IgD-negative memory B cell (primary cell): ENCODE data around the gene DNA2. TPM values are rescaled to one million over a fixed set of nuclear protein-coding genes. Genes with fewer than 3 reads are reported as not detected.
"Not testable (repeated sequence)": the region's sequence is repeated elsewhere in the genome, so short reads cannot be mapped to it uniquely, and the experiment has no call there.

Experiments used
- H3K27ac Mint-ChIP-seq, 3 donors: one replicate each; pipeline ENCODE4 v1.8.0; 2020 to 2022; ENCODE audit warnings: mild to moderate bottlenecking in 3 of 3, mixed read lengths in 3 of 3, moderate library complexity in 1 of 3
- H3K27me3 Mint-ChIP-seq: one replicate; pipeline ENCODE4 v1.8.0; 2021; ENCODE audit warnings: mixed read lengths
- H3K36me3 Mint-ChIP-seq: one replicate; pipeline ENCODE4 v1.8.0; 2020; ENCODE audit warnings: mild to moderate bottlenecking, mixed read lengths
- H3K4me1 Mint-ChIP-seq, 3 donors: one replicate each; pipeline ENCODE4 v1.8.0; 2020 to 2022; ENCODE audit warnings: mixed read lengths in 3 of 3, mild to moderate bottlenecking in 1 of 3
- H3K4me3 Mint-ChIP-seq, 4 donors: one replicate each; pipeline ENCODE4 v1.8.0; 2020 to 2022; ENCODE audit warnings: mild to moderate bottlenecking in 4 of 4, mixed read lengths in 4 of 4, moderate library complexity in 3 of 4
- H3K9me3 Mint-ChIP-seq, 3 donors: one replicate each; pipeline ENCODE4 v1.8.0; 2020 to 2021; ENCODE audit warnings: mixed read lengths in 3 of 3, mild to moderate bottlenecking in 1 of 3
- polyA plus RNA-seq: library from polyadenylated mRNA; unstranded; fragments of 300-500 nt; fragmentation: Illumina TruSeq; gene quantifications from one replicate; pipeline ENCODE4 v1.2.3, GENCODE V29; 2021

Gene DNA2, protein sequence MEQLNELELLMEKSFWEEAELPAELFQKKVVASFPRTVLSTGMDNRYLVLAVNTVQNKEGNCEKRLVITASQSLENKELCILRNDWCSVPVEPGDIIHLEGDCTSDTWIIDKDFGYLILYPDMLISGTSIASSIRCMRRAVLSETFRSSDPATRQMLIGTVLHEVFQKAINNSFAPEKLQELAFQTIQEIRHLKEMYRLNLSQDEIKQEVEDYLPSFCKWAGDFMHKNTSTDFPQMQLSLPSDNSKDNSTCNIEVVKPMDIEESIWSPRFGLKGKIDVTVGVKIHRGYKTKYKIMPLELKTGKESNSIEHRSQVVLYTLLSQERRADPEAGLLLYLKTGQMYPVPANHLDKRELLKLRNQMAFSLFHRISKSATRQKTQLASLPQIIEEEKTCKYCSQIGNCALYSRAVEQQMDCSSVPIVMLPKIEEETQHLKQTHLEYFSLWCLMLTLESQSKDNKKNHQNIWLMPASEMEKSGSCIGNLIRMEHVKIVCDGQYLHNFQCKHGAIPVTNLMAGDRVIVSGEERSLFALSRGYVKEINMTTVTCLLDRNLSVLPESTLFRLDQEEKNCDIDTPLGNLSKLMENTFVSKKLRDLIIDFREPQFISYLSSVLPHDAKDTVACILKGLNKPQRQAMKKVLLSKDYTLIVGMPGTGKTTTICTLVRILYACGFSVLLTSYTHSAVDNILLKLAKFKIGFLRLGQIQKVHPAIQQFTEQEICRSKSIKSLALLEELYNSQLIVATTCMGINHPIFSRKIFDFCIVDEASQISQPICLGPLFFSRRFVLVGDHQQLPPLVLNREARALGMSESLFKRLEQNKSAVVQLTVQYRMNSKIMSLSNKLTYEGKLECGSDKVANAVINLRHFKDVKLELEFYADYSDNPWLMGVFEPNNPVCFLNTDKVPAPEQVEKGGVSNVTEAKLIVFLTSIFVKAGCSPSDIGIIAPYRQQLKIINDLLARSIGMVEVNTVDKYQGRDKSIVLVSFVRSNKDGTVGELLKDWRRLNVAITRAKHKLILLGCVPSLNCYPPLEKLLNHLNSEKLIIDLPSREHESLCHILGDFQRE
- polyA plus RNA-seq: 0.23 TPM

DNA sequence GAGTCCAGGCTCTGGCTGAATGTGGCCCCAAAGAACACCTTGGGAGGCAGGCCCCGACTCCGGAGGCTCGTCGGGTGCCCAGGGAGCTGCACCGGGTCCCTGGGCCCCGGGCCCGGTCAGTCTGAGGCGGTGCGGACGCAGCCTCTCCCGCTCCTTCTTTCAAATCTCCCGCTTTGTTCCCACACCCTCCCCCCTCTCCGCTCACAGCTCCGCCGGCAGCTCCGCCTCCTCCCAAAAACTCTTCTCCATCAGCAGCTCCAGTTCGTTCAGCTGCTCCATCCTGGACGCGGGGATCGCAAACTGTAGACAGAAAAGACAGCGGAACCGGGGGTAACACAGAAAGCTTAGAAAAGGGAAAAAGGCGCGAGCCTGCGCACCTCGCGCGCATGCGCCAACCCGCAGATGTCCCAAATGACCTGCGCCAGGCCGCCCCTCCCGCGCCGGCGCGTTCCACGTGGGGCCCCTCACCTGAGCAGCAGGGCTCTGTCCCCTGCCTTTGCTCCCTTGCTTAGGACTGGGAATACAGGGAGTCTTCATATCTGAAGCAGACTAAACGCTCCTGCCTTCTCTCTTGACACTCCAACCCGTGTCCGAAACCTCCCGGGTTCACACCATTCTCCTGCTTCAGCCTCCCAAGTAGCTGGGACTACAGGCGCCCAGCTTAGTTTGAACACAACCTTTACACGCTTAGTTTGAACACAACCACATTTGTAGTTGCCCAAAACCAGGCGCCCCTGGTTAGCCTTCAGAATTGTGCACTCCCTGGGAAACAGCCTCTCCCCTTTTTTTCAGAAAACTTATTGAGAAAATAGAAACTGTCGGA lies at the start of gene DNA2:
DNA2 (minus strand) TSS at position 388 of the 823 bp plus-strand sequence; CDS start at position 279, 109 bp downstream.
- H3K36me3 Mint-ChIP-seq: no peaks in the 10 kb centered on the region
- no peaks in the 10 kb centered on the region for H3K9me3 Mint-ChIP-seq
- peak within 1 kb of the TSS; percentile 90 to 99 (median 98) for H3K4me3 Mint-ChIP-seq
- H3K27ac Mint-ChIP-seq: peak within 1 kb of the TSS; percentile 58 to 94 (median 84)
- no peaks in the 10 kb centered on the region for H3K27me3 Mint-ChIP-seq
- peaks cover 10 to 16% (median 11%) of the 10 kb centered on the region in 3 donors for H3K4me1 Mint-ChIP-seq

- not testable (repeated sequence) for H3K27me3 Mint-ChIP-seq, H3K27ac Mint-ChIP-seq, H3K9me3 Mint-ChIP-seq, H3K4me3 Mint-ChIP-seq, H3K4me1 Mint-ChIP-seq, H3K36me3 Mint-ChIP-seq
These were observed 46.8 kb upstream of the DNA2 start for GRCh38 chr10:68518609-68519008.

DNA sequence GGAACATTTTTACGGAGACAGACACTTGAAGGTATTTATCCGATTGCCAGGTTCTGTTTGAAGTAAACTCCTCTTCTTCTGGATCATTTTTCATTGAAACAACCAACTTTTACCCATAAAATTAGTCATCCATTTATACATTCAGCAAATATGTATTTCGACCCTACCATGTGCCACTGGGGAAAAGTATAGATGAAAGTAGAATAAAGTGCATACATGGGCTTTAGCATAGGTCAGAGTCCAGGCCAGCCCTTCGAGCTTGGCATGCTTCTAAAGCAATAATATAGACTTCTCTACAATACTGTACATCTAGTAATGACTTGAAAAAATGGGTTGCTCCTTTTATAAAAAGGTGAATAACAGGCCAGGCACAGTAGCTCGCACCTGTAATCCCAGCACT lies 45.4 kb upstream of the DNA2 start:
- H3K4me3 Mint-ChIP-seq: no peak overlapping the region
- no peaks in the 10 kb centered on the region for H3K27me3 Mint-ChIP-seq
- H3K9me3 Mint-ChIP-seq: no peaks in the 10 kb centered on the region
- H3K27ac Mint-ChIP-seq: no peak overlapping the region
- peaks cover 6% of the 10 kb centered on the region for H3K36me3 Mint-ChIP-seq
- H3K4me1 Mint-ChIP-seq: peaks cover 0 to 1% (median 1%) of the 10 kb centered on the region in 3 donors

DNA sequence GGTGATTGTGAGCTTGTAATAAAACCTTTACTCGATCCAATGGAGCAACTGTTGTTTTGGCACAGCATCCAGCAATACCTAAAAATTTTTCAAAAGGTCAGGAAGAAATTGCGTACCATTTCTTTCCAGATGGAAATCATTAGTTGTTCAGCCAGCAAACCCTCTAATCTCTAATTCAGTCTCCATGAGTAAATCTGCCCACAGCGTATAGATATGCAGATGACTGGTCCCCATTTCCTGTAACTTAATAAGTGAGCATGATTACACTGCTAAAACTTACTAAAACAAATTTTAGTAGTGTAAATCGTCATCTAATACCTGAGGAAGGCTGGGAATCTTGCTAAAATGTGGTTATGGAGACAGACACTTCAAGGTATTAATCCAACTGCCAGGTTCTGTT lies 45.0 kb upstream of the DNA2 start:
- Mint-ChIP-seq H3K4me3 (no peak overlapping the region), H3K9me3 (no peaks in the 10 kb centered on the region), H3K27me3 (no peaks in the 10 kb centered on the region), H3K27ac (no peak overlapping the region), H3K4me1 (no peaks in the 10 kb centered on the region), H3K36me3 (peaks cover 6% of the 10 kb centered on the region)

GRCh38 chr10:68516216-68516615 lies 44.4 kb upstream of the DNA2 start:
- H3K27ac Mint-ChIP-seq: not testable (repeated sequence)

GRCh38 chr10:68508090-68508489 lies 36.3 kb upstream of the DNA2 start:
- Mint-ChIP-seq H3K4me3 (no peak overlapping the region), H3K9me3 (no peaks in the 10 kb centered on the region), H3K27me3 (no peaks in the 10 kb centered on the region), H3K4me1 (no peaks in the 10 kb centered on the region), H3K27ac (no peak overlapping the region), H3K36me3 (peaks cover 5% of the 10 kb centered on the region)

More at GRCh38 chr10:68516216-68516615, 44.4 kb upstream of the DNA2 start:
- H3K36me3 Mint-ChIP-seq, H3K4me3 Mint-ChIP-seq, H3K4me1 Mint-ChIP-seq, H3K9me3 Mint-ChIP-seq, H3K27me3 Mint-ChIP-seq: not testable (repeated sequence)

DNA sequence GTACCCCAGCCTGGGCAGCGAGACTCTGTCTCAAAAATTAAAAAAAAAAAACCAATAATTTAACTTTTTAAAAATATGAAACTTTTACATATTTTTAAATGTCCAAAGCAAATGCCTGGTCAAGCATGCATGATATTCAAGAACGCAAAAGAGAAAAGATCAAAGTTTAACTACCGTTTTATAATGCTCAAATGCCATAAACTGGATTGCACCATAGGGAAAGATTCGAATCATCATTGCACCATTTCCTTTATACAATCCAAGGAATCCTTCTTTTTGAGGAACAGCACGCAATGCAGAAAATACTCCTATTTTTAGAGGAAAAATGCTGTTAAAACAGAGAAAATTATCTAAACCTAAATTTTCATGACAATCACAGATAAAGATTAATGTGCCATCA lies 34.6 kb upstream of the DNA2 start:
- Mint-ChIP-seq H3K9me3 (no peaks in the 10 kb centered on the region), H3K27me3 (no peaks in the 10 kb centered on the region), H3K4me1 (no peaks in the 10 kb centered on the region), H3K36me3 (peaks cover 2% of the 10 kb centered on the region), H3K27ac (no peak overlapping the region), H3K4me3 (no peak overlapping the region)

- Mint-ChIP-seq H3K27me3 (no peaks in the 10 kb centered on the region), H3K9me3 (no peaks in the 10 kb centered on the region), H3K4me1 (no peaks in the 10 kb centered on the region), H3K27ac (no peak overlapping the region), H3K4me3 (no peak overlapping the region), H3K36me3 (peaks cover 5% of the 10 kb centered on the region)
These were observed 31.1 kb upstream of the DNA2 start for GRCh38 chr10:68502846-68503245.

GRCh38 chr10:68501691-68502090 lies 29.9 kb upstream of the DNA2 start:
- H3K9me3 Mint-ChIP-seq: no peaks in the 10 kb centered on the region
- no peak overlapping the region for H3K27ac Mint-ChIP-seq
- no peaks in the 10 kb centered on the region for H3K4me1 Mint-ChIP-seq
- no peaks in the 10 kb centered on the region for H3K27me3 Mint-ChIP-seq
- H3K4me3 Mint-ChIP-seq: no peak overlapping the region
- peaks cover 5% of the 10 kb centered on the region for H3K36me3 Mint-ChIP-seq

DNA sequence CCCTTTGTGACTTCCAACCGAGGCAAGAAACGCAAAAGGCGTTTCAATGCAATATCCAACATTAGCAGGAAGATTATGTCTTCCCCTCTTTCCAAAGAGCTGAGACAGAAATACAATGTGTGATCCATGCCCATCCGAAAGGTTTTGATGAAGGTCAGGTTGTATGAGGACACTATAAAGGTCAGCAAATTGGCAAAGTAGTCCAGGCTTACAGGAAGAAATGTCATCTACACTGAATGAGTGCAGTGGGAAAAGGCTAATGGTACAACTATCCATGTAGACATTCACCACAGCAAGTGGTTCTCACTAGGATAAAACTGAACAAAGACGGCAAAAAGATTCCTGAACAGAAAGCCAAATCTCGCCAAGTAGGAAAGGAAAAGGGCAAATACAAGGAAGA lies 27.8 kb upstream of the DNA2 start:
- H3K4me1 Mint-ChIP-seq: no peaks in the 10 kb centered on the region

DNA sequence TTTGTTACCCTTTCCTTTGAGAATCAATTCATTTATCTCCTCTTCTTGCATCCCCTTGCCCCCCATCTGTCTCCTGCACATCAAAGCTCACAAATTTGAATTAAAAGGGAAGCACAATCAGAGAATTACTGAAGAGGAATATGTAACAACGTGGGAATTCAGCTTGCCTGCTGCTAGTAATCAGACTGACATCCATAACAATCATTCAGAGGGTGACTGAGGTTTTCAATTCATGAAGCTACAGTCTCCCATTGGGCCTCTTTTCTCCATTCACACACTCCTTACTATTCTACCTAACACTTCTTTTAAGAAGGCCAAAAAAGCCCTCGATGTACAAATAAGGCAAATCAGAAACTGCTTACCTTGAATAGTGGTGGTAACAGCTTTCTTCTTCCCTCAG lies 24.3 kb upstream of the DNA2 start:
- Mint-ChIP-seq H3K9me3 (no peaks in the 10 kb centered on the region), H3K4me1 (no peaks in the 10 kb centered on the region), H3K4me3 (no peak overlapping the region), H3K36me3 (peaks cover 13% of the 10 kb centered on the region), H3K27me3 (no peaks in the 10 kb centered on the region), H3K27ac (no peak overlapping the region)

More for the DNA sequence above, 27.8 kb upstream of the DNA2 start:
- Mint-ChIP-seq H3K36me3 (peaks cover 8% of the 10 kb centered on the region), H3K27ac (no peak overlapping the region), H3K9me3 (no peaks in the 10 kb centered on the region), H3K4me3 (no peak overlapping the region), H3K27me3 (no peaks in the 10 kb centered on the region)

DNA sequence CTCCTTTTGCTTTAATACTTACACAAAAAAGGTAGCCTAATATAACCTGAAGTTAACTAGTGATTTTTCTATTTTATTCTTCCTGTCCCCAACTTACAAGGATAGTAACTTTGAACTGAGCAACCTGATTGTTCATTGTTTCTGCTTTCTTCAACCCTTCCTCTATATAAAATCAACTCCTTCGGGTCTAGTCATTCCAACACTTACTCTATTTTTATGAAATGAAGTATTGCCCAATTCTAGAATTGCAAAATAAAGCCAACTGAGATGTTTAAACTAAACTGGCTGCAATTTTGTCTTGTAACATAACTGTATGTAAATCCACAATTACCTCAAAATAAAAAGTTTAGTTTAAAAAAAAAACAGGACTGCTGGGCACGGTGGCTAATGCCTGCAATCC lies 20.3 kb upstream of the DNA2 start:
- Mint-ChIP-seq H3K4me1 (no peaks in the 10 kb centered on the region), H3K27me3 (no peaks in the 10 kb centered on the region), H3K9me3 (no peaks in the 10 kb centered on the region), H3K27ac (no peak overlapping the region), H3K36me3 (peaks cover 16% of the 10 kb centered on the region), H3K4me3 (no peak overlapping the region)

DNA sequence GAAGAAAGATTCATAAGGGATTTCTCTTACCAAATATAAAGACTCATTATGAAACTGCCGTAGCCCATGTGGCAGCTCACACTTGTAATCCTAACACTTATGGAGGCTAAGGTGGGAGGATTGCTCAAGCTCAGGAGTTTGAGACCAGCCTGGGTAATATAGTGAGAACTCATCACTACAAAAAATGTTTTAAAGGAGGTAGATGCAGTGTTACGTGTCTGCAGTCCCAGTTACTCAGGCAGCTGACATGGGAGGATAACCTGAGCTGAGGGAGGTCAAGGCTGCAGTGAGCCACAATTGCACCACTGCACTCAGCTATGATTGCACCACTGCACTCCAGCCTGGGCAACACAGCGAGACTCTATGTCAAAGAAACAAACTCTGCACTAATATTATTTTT lies 18.1 kb upstream of the DNA2 start:
- Mint-ChIP-seq H3K36me3 (peaks cover 13% of the 10 kb centered on the region), H3K9me3 (no peaks in the 10 kb centered on the region), H3K4me3 (no peak overlapping the region), H3K27me3 (no peaks in the 10 kb centered on the region), H3K27ac (peak overlapping the region in 1 of 3 donors; percentile 57), H3K4me1 (no peaks in the 10 kb centered on the region)

DNA sequence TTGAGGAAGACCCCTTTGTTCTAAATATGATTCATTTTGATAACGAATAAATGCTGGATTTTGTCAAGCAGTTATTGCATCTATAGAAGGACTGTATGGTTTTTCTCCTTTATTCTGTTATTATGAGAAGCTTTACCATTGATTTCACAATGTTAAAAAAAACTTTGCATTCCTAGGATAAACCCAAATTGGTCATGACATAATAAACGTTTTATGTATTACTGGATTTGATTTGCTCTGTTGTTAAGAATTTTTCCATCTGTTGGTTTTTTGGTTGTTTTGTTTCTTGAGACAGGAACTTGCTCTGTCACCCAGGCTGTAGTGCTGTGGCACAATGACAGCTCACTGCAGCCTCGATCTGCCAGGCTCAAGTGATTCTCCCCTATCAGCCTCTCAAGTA lies 2.2 kb upstream of the DNA2 start:
- H3K4me1 Mint-ChIP-seq: peaks cover 10 to 16% (median 11%) of the 10 kb centered on the region in 3 donors
- H3K4me3 Mint-ChIP-seq: peak overlapping the region in 1 of 4 donors; percentile 39
- H3K27me3 Mint-ChIP-seq: no peaks in the 10 kb centered on the region
- H3K9me3 Mint-ChIP-seq: no peaks in the 10 kb centered on the region
- H3K27ac Mint-ChIP-seq: no peak overlapping the region
- H3K36me3 Mint-ChIP-seq: no peaks in the 10 kb centered on the region
